KMS-11 (cell line): Measurements from ENCODE around the gene CLPSL1.

Experiments
- H2AFZ ChIP-seq: fragments of 200-600 bp; sonication (generic); 2 replicates; pipeline ENCODE4 v1.6.1; 2016; ENCODE audit warnings: antibody characterized with exemption, mixed run types, low read depth
- H3K27ac ChIP-seq: fragments of 200-600 bp; sonication (generic); 2 replicates; pipeline ENCODE4 v1.6.1; 2016; ENCODE audit warnings: mild to moderate bottlenecking, mixed run types
- H3K27me3 ChIP-seq: fragments of 200-600 bp; sonication (generic); 2 replicates; pipeline ENCODE4 v1.6.1; 2017; ENCODE audit warnings: mild to moderate bottlenecking, low read depth, mixed run types, moderate library complexity; ENCODE audit not compliant: insufficient read depth
- H3K36me3 ChIP-seq: fragments of 200-600 bp; sonication (generic); 2 replicates; pipeline ENCODE4 v1.6.1; 2017; ENCODE audit warnings: mild to moderate bottlenecking, mixed run types; ENCODE audit not compliant: insufficient read depth
- H3K4me1 ChIP-seq: fragments of 200-600 bp; sonication (generic); 2 replicates; pipeline ENCODE4 v1.6.1; 2016; ENCODE audit warnings: mild to moderate bottlenecking, low read depth, mixed run types; ENCODE audit not compliant: poor library complexity, severe bottlenecking
- H3K4me2 ChIP-seq: fragments of 200-600 bp; sonication (generic); 2 replicates; pipeline ENCODE4 v1.7.0; 2016; ENCODE audit warnings: mild to moderate bottlenecking, mixed run types
- H3K4me3 ChIP-seq: fragments of 200-600 bp; sonication (generic); IDR thresholded peaks from 2 replicates; pipeline ENCODE4 v1.6.1; 2017; ENCODE audit warnings: low read depth, low read length, mixed read lengths; ENCODE audit not compliant: insufficient read depth
- H3K79me2 ChIP-seq: fragments of 200-600 bp; sonication (generic); 2 replicates; pipeline ENCODE4 v1.6.1; 2016; ENCODE audit warnings: low read depth, mixed run types; ENCODE audit not compliant: insufficient read depth
- H3K9ac ChIP-seq: fragments of 200-600 bp; sonication (generic); 2 replicates; pipeline ENCODE4 v1.6.1; 2016; ENCODE audit warnings: mild to moderate bottlenecking, mixed run types
- H4K20me1 ChIP-seq: fragments of 200-600 bp; sonication (generic); 2 replicates; pipeline ENCODE4 v1.6.1; 2016; ENCODE audit warnings: mild to moderate bottlenecking, mixed run types; ENCODE audit not compliant: insufficient read depth
- TF ChIP-seq, protein P1 (sequence below): fragments of 200-600 bp; sonication (generic); conservative IDR thresholded peaks from 2 replicates; pipeline ENCODE4 v1.6.1; 2017; ENCODE audit warnings: low read depth, mild to moderate bottlenecking, antibody characterized with exemption, low read length, moderate library complexity, mixed read lengths

CLPSL1 gene

GRCh38 chr6:35809809-35810208 is 29.0 kb downstream of the CLPSL1 start:
- no peak overlapping the region for H3K4me3 ChIP-seq
- H4K20me1 ChIP-seq, result no peaks in the 10 kb centered on the region
- TF ChIP-seq, protein P1, sequence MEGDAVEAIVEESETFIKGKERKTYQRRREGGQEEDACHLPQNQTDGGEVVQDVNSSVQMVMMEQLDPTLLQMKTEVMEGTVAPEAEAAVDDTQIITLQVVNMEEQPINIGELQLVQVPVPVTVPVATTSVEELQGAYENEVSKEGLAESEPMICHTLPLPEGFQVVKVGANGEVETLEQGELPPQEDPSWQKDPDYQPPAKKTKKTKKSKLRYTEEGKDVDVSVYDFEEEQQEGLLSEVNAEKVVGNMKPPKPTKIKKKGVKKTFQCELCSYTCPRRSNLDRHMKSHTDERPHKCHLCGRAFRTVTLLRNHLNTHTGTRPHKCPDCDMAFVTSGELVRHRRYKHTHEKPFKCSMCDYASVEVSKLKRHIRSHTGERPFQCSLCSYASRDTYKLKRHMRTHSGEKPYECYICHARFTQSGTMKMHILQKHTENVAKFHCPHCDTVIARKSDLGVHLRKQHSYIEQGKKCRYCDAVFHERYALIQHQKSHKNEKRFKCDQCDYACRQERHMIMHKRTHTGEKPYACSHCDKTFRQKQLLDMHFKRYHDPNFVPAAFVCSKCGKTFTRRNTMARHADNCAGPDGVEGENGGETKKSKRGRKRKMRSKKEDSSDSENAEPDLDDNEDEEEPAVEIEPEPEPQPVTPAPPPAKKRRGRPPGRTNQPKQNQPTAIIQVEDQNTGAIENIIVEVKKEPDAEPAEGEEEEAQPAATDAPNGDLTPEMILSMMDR, result no peak
- H3K36me3 ChIP-seq, result no peaks in the 10 kb centered on the region
- H3K4me1 ChIP-seq, result no peaks in the 10 kb centered on the region
- H2AFZ ChIP-seq, result no peak overlapping the region
- no peak overlapping the region for H3K27ac ChIP-seq
- H3K27me3 ChIP-seq, result no peaks in the 10 kb centered on the region
- no peak overlapping the region for H3K9ac ChIP-seq
- no peak overlapping the region for H3K4me2 ChIP-seq
- no peaks in the 10 kb centered on the region for H3K79me2 ChIP-seq

GRCh38 chr6:35810971-35811698 is 30.3 kb downstream of the CLPSL1 start:
- H2AFZ ChIP-seq, result no peak overlapping the region
- no peak overlapping the region for H3K4me2 ChIP-seq
- no peak overlapping the region for H3K4me3 ChIP-seq
- TF ChIP-seq, protein P1, result no peak
- H3K9ac ChIP-seq, result no peak overlapping the region
- H3K27me3 ChIP-seq, result no peaks in the 10 kb centered on the region
- H3K36me3 ChIP-seq, result no peaks in the 10 kb centered on the region
- no peaks in the 10 kb centered on the region for H3K4me1 ChIP-seq
- no peak overlapping the region for H3K27ac ChIP-seq
- no peaks in the 10 kb centered on the region for H4K20me1 ChIP-seq
- H3K79me2 ChIP-seq, result no peaks in the 10 kb centered on the region

DNA sequence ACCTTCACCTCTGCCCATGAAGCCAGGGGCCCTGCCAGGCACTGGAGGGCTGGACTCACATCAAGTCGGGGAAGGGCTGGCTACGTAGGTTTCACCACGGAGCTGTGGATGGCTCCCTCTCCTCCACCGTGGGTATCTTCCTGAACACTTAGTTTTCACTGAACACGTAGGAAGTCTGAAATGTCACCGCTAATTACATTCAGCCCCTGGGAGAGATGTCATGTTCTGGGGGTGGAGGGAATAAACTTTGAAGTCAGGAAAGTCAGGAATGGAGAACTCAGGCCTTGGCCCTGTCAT is 30.8 kb downstream of the CLPSL1 start:
- H3K79me2 ChIP-seq, result no peaks in the 10 kb centered on the region
- no peak overlapping the region for H3K4me2 ChIP-seq
- no peak overlapping the region for H3K27ac ChIP-seq
- no peaks in the 10 kb centered on the region for H3K4me1 ChIP-seq
- no peaks in the 10 kb centered on the region for H3K27me3 ChIP-seq
- H4K20me1 ChIP-seq, result no peaks in the 10 kb centered on the region
- H3K36me3 ChIP-seq, result no peaks in the 10 kb centered on the region
- no peak overlapping the region for H3K4me3 ChIP-seq
- no peak overlapping the region for H3K9ac ChIP-seq
- H2AFZ ChIP-seq, result no peak overlapping the region
- TF ChIP-seq, protein P1, result no peak

DNA sequence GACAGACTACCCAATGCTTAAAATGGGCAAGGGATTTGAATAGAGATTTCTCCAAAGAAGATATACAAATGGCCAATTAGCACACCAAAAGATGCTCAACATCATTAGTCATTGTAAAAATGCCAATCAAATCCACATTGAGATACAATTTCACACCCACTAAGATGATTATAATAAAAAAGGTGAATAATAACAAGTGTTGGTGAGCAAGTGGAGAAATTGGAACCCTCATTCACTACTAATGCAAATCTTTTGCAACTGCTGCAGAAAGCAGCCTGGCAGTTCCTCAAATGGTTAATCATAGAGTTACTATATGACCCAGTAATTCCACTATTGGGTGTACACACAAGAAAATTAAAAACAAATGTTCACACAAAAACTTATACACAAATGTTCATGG is 36.7 kb downstream of the CLPSL1 start:
- Histone ChIP-seq H3K9ac (no peak overlapping the region), H3K4me2 (no peak overlapping the region), H3K79me2 (no peaks in the 10 kb centered on the region), H3K27me3 (no peaks in the 10 kb centered on the region), H3K27ac (no peak overlapping the region), H3K4me1 (no peaks in the 10 kb centered on the region), H3K4me3 (no peak overlapping the region), H3K36me3 (no peaks in the 10 kb centered on the region), H2AFZ (no peak overlapping the region), H4K20me1 (no peaks in the 10 kb centered on the region)
- TF ChIP-seq, protein P1, result no peak
